Umbilical cord (tissue), 2 donors: ENCODE results near the gene TMSB10. TPM values are rescaled to one million over a fixed set of nuclear protein-coding genes. Genes with fewer than 3 reads are reported as not detected.
"Not testable (repeated sequence)": the region's sequence is repeated elsewhere in the genome, so short reads cannot be mapped to it uniquely, and the experiment has no call there.

ENCODE experiments used
- DNase-seq: peaks from one replicate; pipeline ENCODE4 v3.0.0-alpha.2; 2015; ENCODE audit warnings: low spot score
- total RNA-seq: library from RNA; depleted of rRNA; stranded (reverse); fragments of >200 nt; gene quantifications from one replicate; pipeline ENCODE4 v1.2.3, GENCODE V29; 2014; ENCODE audit warnings: low replicate concordance; ENCODE audit not compliant: insufficient read depth

Gene TMSB10
- total RNA-seq, 1 donor from 2014 or later = 3,566 TPM

DNA sequence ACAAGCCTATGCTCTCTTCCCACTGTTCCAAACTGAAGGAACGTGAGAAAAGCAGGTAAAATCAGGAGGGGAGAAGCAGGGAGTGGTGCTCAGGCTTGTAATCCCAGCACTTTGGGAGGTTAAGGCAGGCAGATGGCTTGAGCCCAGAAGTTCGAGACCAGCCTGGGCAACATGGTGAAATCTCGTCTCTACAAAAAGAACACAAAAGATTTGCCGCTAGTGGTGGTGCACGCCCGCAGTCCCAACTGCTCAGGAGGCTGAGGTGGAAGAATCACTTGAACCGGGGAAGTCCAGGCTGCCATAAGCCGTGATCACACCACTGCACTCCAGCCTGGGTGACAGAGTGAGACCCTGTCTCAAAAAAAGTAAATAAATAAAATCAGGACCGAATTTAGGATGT lies 1.3 kb upstream of the TMSB10 start:
- DNase-seq = no peak

- peak; percentile 79 for DNase-seq
These were observed 710 bp upstream of the TMSB10 start for GRCh38 chr2:84904717-84905174.

DNA sequence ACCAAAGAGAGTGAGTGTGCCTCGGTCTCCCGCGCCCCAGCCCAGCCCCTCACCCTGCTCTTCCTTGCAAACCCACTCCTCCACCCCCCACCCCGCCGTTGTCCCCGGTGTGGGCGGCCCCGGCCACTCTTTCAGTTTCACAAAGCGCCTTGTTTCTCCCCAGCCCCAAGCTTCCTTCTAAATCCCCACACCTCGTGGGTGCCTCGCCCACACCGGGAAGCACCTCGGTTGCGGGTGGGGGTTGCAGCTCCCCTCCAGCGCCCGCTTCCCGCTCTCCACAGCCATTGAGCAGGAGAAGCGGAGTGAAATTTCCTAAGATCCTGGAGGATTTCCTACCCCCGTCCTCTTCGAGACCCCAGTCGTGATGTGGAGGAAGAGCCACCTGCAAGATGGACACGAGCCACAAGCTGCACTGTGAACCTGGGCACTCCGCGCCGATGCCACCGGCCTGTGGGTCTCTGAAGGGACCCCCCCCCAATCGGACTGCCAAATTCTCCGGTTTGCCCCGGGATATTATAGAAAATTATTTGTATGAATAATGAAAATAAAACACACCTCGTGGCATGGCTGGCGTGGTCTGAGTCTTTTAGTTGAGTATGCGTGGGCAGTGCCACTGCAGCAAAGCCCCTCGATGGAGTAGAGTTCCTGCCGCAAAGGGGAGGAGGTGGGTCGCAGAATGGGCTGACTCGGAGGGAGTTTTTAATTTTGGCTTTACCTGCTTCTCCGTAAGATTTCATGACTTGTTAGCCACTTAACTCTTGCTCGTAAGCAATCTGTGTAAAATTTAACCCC lies 848 bp downstream of the TMSB10 start:
- no peak for DNase-seq

DNA sequence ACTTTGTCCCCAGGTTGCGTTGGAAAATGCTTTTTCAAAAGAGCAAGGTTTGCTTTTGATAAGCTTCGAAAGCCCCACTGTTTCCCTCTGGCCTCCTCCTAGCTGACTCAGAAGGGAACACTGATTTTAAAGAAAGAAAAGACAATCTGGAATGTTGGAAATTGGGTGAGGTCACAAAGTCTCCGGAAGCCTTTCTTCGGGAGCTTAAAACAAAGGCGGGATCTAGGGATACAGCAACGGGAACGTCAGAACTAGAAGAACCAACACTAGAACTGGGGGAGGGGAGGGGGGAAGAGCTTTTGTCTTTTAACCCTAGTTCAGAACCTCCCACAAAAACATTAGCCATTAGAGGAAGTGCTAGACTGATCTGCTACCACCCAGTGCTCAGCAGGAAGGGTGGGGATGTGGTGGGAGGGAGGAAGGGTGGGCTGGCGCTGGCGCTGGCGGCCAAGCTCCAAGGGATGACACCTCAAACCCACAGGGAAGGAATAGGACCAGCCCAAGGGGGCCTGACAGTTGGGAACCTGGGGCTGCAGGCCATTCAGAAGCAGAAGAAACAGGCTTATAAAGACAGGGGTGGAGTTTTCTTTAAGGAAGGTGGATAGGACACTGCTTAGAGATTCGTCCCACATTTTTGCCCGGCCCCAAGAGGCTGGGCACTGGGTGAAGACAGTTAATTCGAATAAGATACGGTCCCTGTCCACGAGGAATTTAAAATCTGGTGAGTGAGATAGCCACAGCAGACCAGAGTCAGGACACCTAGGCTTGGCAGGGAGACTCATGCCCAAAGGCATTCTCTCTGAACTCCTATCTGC lies 1.7 kb downstream of the TMSB10 start:
- DNase-seq = peak; percentile 82

DNA sequence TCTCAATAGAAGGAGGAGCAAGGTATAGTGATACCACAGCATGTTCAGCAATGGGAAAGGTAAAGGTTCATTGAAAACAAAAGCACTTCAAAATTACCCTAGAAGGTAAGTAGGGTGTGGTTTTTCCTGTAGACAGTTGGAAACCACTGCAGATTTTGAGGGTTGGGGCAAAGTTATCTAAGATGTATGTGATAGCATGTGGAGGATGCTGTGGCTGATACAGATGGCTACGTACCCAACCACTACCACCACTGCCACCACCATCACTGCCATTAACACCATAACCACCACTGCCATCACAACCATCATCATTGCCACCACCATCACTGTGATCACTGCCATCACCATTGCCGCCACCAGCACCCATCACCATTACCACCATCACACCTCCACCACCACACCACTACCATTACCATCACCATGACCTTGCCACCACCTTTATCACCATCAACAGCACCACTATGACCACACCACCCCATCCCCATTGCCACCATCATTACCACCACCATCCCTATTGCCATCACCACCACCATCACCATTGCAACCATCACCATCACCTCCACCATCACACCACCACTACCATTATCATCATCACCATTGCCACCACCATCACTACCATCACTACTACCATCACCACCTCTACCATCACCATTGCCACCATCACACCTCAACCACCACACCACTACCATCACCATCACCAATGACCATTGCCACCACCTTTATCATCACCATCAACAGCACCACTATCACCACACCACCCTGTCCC lies 3.7 kb downstream of the TMSB10 start:
- no peak for DNase-seq

- no peak for DNase-seq
These were observed 5.8 kb downstream of the TMSB10 start for GRCh38 chr2:84911135-84911678.

DNA sequence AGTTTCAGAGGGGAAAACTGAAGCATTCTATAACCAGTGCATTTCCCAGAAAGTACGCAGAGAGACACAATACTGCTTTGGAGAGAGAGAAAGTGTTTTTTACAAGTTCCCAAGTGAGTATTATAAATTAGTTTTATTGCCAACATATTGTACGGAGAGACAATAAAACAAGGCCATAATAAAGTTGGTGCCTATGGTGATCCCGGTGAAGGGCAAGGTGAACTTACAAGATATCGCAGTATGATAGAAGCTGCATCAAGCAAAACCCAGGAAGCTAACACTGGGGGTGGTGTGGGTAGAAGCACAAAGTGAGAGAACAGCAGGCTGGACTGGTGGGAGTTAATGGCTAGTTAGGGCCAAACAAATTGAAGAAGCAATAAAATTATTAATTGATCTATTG lies 7.5 kb downstream of the TMSB10 start:
- DNase-seq = no peak

GRCh38 chr2:84914334-84914733 lies 8.9 kb downstream of the TMSB10 start:
- no peak for DNase-seq

- not testable (repeated sequence) for DNase-seq
These were observed 10.2 kb downstream of the TMSB10 start for GRCh38 chr2:84915675-84916074.

GRCh38 chr2:84917821-84918220 lies 12.4 kb downstream of the TMSB10 start:
- not testable (repeated sequence) for DNase-seq

DNA sequence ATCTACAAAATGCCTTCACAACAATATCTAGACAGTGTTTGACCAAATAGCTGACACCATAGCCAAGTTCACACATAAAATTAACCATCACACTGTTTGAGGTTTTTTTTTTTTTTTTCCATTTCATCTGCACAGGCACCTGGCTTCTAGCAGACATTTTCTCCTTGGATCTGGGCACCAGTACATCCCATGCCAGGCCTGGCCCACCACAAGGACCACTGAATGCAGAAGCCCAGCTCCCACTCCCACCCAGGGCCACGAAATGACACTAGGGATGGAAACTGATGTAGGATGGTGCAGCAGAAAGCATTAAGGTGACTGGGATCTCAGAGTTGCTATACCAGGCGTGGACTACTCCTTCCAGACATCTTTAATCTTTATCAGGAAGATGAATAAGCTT lies 13.0 kb downstream of the TMSB10 start:
- no peak for DNase-seq

DNA sequence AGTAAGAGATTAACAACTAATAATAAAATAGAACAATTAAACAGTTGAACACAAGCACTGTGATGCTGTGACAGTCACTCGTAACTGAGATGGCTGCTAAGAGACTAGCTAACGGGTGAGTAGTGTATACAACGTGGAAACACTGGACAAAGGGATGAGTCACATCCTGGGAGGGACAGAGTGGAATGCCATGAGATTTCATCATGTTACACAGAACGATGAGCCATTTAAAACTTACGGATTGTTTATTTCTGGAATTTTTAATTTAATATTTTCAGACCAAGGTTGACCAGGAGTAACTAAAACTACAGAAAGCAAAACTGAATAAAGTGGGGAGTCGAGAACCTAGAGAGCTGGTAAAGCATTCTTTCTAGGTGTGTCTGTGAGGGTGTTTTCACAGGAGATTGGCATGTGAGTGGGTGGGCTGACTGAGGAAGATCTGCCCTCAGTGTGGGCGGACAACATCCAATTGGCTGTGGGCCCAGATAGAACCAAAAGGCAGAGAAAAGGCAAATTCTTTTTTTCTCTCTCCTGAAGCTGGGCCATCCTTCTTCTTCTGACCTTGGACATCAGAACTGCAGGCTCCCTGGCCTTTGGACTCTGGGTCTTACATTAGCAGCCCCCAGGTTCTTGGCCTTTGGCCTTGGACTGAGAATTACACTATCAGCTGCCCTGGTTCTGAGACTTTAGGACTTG lies 14.6 kb downstream of the TMSB10 start:
- DNase-seq = peak; percentile 77

- no peak for DNase-seq
These were observed 17.6 kb downstream of the TMSB10 start for GRCh38 chr2:84923009-84923408.

- peak; percentile 38 for DNase-seq
These were observed 19.0 kb downstream of the TMSB10 start for GRCh38 chr2:84924173-84925106.

DNA sequence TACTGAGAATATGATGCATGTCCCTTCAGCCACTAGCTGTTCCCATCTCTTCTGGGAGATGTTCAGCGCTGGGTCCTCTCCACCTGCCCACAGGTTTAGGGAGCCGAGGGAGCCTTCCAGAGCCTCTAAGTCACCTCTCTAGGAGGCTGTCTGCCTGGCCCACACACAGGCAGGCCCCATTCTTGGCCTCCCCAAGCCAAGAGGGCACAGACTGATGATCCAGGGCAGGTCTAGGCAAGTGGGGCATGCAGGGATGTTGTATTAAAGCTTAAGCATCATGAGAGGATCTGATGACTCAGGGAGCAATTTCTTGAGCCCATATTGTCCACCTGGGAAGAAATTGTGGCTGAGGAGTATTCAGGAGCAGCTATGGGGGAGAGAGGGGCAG lies 19.9 kb downstream of the TMSB10 start:
- no peak for DNase-seq

DNA sequence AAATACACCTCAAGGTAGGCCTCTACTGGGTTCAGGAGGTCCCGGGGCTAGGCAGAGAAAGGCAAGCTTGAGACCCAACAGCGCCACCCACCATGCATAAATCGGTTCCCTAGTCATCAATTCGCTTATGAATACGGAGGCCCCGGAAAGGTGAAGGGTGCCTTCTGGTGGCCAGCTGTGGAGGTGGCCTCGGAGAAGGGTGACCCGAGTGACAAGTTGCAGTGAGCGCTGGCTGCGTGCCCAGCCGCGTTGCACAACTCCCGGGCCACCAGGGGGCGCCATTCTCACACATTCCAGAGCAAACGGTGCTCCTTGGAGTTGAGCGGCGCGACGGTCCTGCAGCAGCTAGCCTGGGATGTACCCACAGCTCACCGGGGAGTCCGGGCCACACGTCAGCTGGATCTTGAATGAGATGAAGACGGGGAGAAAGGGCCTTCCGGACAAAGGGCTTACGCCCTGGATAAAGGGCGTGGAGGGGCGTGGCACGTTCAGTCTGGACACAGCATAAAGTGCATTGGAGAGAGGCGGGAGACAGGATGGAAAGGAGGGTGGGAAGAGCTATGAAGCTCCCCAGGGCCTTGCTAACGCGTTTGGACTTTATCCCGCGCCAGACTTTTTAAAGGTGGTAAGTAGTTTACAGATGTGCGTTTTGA lies 20.4 kb downstream of the TMSB10 start:
- peak; percentile 85 for DNase-seq

GRCh38 chr2:84927275-84927627 lies 21.8 kb downstream of the TMSB10 start:
- no peak for DNase-seq

DNA sequence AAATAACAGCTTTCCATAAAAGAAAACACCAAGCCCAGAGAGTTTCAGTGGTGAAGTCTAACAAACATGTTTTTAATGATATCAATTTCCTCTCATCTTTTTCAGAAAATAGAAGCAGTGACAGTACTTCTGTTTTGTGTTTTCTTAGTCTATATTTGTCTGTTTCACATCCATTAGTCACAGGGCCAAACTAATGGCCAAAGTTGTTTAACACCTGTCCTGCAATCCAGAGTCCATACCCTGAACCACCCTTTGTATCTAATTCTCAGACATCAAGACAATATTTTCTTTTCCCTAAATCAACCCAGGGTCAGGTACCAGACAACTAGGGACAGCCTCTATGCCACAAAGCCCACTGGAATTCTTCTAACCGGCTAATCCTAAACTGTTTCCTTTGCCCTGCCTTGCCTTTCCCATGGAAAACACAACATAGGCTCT lies 25.9 kb downstream of the TMSB10 start:
- no peak for DNase-seq

- DNase-seq = no peak
These were observed 32.9 kb downstream of the TMSB10 start for GRCh38 chr2:84938194-84938879.
